T47D (cell line): ENCODE measurements around the gene FRAS1.

Experiments
- DNase-seq, 2 experiments: peaks; one replicate each; pipeline versions ENCODE4 v3.0.0 to v3.0.0-alpha.2; 2011 to 2012; ENCODE audit warnings: low read depth in 1 of 2, low spot score in 1 of 2
- JUND ChIP-seq: IDR thresholded peaks from 2 replicates; pipeline ENCODE4 v1.6.1; 2012; ENCODE audit warnings: low read depth
- in situ Hi-C: cut with HindIII; loops from 2 replicates; pipeline ENCODE4 v1.10.0; 2016; ENCODE audit warnings: low sequenced_read_pairs, low pct_unique_long_range_greater_than_20kb

The FRAS1 gene

GRCh38 chr4:78138252-78138651 lies 81.1 kb downstream of the FRAS1 start:
- in situ Hi-C loops: no loop called here
- DNase-seq: no peak
- TF ChIP-seq JUND: no peak

GRCh38 chr4:78143634-78144033 lies 86.5 kb downstream of the FRAS1 start:
- in situ Hi-C loops: no loop called here
- DNase-seq: no peak
- no peak for TF ChIP-seq JUND

- no peak for DNase-seq
- no peak for TF ChIP-seq JUND
- in situ Hi-C loops: no loop called here
Observed at GRCh38 chr4:78145008-78145407, 87.9 kb downstream of the FRAS1 start.

GRCh38 chr4:78145622-78146021 lies 88.5 kb downstream of the FRAS1 start:
- DNase-seq: no peak
- in situ Hi-C loops: no loop called here
- no peak for TF ChIP-seq JUND

GRCh38 chr4:78149751-78150542 lies 92.8 kb downstream of the FRAS1 start:
- in situ Hi-C loops: no loop called here
- TF ChIP-seq JUND: no peak
- DNase-seq: no peak

- in situ Hi-C loops: no loop called here
- no peak for TF ChIP-seq JUND
- no peak for DNase-seq
Observed at GRCh38 chr4:78150543-78150864, 93.4 kb downstream of the FRAS1 start.

- TF ChIP-seq JUND: no peak
- in situ Hi-C loops: no loop called here
- no peak for DNase-seq
Observed at GRCh38 chr4:78152795-78153194, 95.7 kb downstream of the FRAS1 start.

GRCh38 chr4:78154972-78155590 lies 98.0 kb downstream of the FRAS1 start:
- in situ Hi-C loops: no loop called here
- no peak for TF ChIP-seq JUND
- DNase-seq: no peak

GRCh38 chr4:78155616-78156105 lies 98.5 kb downstream of the FRAS1 start:
- in situ Hi-C loops: no loop called here
- no peak for DNase-seq
- TF ChIP-seq JUND: no peak

- in situ Hi-C loops: no loop called here
- no peak for DNase-seq
- TF ChIP-seq JUND: no peak
Observed at GRCh38 chr4:78156520-78156919, 99.4 kb downstream of the FRAS1 start.

GRCh38 chr4:78162342-78162741 lies 105.2 kb downstream of the FRAS1 start:
- in situ Hi-C loops: no loop called here
- DNase-seq: no peak
- no peak for TF ChIP-seq JUND

GRCh38 chr4:78162821-78163220 lies 105.7 kb downstream of the FRAS1 start:
- no peak for TF ChIP-seq JUND
- in situ Hi-C loops: no loop called here
- DNase-seq: no peak

GRCh38 chr4:78165758-78166157 lies 108.6 kb downstream of the FRAS1 start:
- in situ Hi-C loops: no loop called here
- TF ChIP-seq JUND: no peak

GRCh38 chr4:78166622-78167021 lies 109.5 kb downstream of the FRAS1 start:
- no peak for TF ChIP-seq JUND
- no peak for DNase-seq
- in situ Hi-C loops: no loop called here

More at GRCh38 chr4:78165758-78166157, 108.6 kb downstream of the FRAS1 start:
- DNase-seq: no peak
